ENCODE results near the gene ALG1. TPM values are rescaled to one million over a fixed set of nuclear protein-coding genes. Genes with fewer than 3 reads are reported as not detected.

ALG1 gene, protein sequence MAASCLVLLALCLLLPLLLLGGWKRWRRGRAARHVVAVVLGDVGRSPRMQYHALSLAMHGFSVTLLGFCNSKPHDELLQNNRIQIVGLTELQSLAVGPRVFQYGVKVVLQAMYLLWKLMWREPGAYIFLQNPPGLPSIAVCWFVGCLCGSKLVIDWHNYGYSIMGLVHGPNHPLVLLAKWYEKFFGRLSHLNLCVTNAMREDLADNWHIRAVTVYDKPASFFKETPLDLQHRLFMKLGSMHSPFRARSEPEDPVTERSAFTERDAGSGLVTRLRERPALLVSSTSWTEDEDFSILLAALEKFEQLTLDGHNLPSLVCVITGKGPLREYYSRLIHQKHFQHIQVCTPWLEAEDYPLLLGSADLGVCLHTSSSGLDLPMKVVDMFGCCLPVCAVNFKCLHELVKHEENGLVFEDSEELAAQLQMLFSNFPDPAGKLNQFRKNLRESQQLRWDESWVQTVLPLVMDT
- 48.6 and 53.1 TPM in 2 replicates for total RNA-seq (2014; rRNA removed; shearing (Covaris generic))

DNA sequence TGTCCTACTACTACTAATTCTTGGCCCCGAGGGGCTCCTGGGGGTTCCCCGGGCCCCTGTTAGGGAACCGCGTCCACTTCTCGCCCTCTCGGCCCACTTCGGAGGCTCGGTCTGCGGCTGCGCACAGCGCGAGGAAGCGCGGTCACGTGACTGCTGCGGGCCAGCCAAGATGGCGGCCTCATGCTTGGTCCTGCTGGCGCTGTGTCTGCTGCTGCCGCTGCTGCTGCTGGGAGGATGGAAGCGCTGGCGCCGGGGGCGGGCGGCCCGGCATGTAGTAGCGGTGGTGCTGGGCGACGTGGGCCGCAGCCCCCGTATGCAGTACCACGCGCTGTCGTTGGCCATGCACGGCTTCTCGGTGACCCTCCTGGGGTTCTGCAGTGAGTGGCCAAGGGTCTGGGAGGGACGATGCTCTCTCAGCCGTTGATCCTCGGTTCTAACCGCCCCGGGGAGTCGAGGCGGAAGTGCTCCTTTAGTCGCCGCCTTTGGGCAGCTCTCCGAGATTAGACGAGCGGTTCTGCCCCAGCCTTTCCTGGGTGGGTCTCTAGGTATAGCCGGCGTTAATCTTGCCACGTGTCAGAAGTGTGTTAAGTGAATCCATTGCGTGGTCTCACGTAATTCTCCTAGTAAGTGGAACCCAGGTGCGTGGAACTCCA is at the start of gene ALG1:
ALG1 (plus strand) TSS at position 163 of the 653 bp plus-strand sequence; CDS start at position 170, 7 bp downstream.
- peak; percentile 87 for DNase-seq (ENCODE audit: low spot score)

DNA sequence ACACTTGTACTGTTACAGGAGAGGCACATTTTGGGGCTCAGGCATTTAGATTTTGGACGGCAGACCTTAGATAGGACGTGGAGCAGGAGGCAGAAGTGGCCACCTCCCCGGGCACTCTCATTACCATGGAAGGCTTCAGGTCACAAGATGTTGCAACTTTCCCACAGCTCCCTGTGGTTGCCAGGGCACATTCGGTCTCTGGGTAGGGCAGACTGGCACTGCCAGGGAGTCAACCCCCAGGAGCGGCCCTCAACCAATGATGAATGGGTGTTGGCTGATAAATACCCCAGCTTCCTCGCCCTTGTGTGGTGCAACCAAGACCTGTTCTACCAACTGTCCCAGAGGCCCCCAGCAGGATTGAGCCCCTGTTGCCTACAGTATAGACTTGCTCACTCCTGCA is 49.1 kb upstream of the ALG1 start:
- DNase-seq (ENCODE audit: low spot score) = no peak

DNA sequence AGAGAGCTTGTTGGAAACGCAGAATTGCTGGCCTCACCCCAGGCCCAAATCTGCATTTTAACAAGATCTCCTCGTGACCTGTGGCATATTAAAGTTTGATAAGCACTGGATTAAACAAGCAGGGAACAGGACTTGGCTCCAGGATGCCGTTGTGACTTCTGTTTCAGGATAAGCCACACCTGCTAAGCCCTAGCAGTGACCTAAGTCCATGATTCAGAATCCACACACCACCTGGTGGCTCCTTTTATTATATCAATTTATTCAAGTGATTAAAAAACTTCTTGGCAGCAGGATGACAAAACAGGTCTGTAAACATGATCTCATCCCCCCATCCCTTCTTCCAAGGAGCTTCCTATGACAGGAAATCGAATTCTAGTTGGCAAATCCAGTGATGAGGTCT is 47.0 kb upstream of the ALG1 start:
- DNase-seq (ENCODE audit: low spot score) = peak; percentile 75

DNA sequence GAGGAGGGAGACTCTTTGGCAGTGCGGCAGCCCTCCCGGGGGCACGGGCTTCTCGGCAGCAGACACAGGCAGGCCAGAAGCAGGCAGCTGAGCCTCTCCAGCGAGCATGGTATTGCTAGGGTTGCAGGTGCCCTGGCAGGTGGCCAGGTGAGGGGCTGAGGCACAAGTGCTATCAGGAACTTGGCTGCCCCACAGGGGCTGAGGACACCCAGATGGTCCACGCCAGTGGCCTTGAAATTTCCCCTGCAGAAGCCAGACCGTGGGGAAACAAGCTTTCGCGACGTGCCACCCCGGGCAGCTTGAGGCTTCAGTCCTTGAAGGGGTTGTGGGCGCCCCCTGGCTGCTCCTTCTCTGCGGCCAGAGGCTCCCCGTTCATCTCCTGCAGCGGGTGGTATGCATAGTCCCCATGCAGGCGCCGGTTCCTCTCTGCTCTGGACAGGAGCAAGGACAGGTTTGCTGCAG is 46.4 kb upstream of the ALG1 start:
- DNase-seq (ENCODE audit: low spot score) = peak; percentile 32

DNA sequence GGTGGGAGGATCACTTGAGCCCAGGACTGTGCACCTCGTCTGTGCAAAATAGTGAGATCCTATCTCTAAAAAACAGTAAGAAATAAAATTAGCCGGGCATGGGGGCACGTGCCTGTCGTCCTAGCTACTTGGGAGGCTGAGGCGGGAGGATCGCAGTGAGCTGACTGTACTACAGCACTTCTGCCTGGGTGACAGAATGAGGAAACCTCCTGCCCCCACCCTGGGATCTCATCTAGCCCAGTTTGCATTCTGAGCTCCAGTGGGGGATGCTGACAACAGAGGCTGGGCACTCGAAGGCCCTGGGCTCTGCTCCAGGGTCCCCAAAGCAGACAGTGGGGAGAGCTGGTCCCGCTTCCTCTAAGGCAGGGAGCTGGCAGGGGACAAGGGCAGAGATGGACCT is 45.0 kb upstream of the ALG1 start:
- no peak for DNase-seq (ENCODE audit: low spot score)

DNA sequence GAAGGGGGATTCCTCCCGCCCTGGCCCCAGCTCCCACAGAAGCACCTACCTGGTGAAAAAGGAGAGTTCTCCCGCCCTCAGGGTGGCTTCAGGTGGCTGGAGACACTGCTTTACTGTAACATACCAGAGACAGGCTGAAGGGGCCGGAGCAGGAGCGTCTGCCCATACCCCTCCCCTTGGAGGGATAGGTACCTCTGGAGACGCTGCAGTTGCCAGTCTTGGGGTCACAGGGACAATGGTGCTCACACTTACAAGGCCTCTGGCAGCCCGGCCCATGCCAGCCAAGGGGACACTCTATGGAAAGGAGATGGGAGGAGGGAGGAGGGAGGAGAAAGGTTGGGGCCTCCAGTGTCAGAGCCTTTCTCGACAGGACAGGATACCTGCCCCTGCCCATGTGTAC is 44.6 kb upstream of the ALG1 start:
- DNase-seq (ENCODE audit: low spot score) = no peak

DNA sequence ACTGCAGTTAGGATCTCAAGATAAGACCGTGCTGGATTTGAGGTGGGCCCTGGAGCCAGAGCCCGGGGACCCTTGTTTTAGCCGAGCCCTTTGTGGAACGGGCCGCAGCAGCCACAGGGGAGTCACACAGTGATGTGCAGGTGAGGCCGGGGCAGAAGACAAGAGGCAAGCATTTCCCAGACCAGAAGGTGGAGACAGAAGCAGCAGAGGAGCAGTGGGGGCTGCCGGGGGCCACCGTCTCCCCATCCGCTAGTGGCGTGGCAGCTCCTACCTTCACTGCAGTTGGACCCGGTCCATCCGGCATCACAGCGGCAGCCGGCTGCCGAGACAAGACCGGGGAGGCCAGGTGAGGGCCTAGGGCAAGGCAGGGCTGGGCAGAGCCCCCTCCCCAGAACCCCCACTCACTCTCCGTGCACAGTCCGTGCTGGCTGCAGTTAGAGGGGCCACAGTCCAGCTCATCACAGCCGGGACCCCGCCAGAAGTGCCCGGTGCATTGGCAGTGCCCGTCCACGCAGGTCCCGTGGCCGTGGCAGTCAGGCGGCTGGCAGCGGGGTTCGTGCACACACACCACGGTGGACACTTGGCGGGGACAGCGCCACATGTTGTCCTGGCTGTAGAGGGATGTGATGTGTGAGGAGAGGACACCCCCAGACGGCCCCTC is 43.9 kb upstream of the ALG1 start:
- no peak for DNase-seq (ENCODE audit: low spot score)

DNA sequence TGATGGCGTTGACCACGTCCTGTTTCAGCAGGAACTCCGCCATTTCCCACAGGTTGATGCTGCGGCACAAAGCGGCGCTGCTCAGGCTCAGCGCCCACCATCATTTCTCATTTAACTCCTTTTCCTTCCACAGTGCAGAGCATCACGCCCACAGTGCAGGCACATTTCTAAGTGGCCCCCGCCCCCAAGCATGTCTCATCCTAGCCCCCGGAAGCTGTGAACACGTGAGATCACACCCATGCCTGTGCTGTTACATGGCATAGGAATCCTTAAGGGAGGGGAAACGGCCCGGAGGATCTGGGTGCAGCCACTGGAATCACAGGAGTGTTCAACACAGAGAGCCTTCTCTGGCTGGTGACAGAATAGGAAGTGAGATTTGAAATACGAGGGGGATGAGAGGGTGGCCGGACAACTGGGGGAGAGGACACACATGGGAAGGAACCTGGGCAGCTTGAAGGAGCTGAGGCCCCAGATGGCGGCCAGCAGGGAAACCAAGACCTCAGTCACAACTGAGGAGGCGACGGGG is 42.6 kb upstream of the ALG1 start:
- DNase-seq (ENCODE audit: low spot score) = no peak

DNA sequence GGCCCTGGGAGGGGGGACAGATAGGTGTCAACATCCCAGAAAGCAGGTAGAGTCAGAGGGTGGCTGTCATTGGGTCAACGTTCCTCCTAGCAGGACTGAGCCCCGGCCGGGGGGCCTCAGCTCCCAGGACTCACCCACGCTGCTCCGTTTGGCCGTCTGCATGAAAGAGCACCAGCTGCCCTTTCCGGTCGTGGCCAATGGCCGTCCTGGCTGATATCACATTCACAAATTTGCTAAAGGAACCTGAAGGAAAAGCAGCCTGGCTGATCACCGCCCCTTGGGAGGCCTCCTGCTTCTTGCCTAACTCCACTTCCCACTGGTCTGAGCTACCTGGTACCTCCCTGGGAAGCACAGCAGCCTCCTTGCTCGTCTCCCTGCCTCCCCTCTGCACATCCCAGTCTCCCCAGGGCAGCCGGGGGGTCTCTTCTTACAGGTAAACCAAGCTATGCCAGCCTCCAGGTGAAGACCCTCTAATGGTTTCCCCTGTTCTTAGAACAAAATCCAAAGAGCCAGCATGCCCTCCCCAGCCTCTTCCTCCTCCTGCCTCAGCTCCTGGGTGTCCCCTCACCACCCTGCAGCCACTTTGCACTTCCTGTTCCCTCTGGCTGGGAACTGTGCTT is 41.3 kb upstream of the ALG1 start:
- no peak for DNase-seq (ENCODE audit: low spot score)

DNA sequence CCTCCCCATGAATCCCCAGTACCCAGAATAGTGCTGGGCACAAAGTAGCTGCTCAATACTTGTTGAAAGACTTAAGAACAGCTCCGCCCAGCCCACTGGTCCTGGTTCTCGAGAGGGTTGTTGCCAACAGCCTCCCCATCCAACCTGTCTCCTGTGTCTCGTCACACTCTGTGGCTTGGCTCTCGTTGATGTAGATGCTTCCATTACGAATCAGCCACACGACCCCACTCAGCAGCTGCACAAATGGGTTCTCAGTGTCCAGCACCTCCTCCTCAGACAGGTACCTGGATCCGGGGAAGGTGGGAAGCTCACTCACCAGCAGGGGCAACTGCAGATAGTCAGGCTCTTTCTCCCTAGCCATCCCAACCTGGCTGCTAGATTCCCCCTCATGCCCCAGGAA is 40.0 kb upstream of the ALG1 start:
- no peak for DNase-seq (ENCODE audit: low spot score)

DNA sequence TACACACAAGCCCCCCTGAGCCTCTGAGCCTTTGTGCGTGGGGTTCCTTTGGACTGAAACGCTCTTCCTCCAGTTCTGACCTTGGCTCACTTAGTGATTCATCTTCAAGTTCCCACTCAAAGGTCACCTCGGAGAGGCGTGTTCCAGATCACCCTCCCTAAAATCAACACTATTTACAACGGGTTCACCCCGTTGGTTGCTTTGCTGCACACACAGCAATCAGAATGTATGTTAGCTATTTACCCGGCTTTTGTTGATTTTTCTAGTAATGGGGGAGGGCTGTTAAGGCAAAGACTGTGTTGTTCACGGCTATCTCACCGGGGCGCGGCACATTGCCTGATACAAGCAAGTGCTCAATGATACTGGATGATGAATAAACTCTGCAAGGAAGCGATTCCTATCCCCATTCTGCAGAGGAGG is 38.9 kb upstream of the ALG1 start:
- no peak for DNase-seq (ENCODE audit: low spot score)

DNA sequence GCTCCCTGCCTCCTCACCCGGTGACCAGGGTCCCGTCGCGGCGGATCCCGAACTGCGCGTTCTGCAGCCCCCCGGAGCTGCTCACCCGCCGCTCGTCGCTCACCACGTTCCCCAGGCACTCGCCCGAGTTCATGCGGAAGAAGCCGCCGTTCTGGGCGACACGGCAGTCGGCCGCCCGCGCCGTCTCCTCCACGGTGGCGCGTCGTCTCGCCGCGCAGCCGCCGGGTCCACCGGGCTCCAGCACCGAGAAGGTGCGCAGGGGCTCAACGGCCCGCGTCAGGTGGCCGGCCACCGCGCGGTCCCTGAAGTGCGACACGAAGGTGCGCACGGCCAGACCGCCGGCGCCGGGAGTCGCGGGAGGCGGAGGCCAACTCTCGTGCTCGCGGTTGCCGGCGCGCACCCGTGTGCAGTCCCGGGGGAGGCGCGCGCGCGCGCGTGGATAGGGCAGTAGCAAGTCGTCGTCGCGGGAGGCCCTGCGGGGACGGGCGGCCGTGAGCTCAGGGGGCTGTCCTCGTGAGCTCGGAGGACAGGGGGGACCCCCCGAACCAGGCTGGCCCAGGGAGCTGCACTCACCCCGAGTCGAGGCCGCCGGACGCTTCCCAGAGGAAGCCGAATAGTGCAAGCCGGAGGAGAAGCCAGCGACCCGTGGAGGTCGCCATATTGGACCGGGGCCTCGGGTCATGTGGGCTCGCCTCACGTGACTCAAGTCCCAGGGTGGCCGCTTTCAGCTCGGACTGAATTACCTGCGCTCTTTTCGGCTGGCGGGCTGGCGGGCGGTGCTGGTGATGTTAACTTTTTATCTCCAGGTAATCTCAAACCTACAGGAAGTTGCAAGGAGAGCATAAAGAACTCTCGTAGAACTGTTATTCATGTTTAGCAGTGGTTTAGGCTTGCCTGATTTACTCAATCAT is 38.1 kb upstream of the ALG1 start, which contains the start of gene NAGPA:
NAGPA (minus strand) TSS at position 680 of the 911 bp plus-strand sequence; CDS start at position 659, 21 bp downstream.
- DNase-seq (ENCODE audit: low spot score) = peak; percentile 80

DNA sequence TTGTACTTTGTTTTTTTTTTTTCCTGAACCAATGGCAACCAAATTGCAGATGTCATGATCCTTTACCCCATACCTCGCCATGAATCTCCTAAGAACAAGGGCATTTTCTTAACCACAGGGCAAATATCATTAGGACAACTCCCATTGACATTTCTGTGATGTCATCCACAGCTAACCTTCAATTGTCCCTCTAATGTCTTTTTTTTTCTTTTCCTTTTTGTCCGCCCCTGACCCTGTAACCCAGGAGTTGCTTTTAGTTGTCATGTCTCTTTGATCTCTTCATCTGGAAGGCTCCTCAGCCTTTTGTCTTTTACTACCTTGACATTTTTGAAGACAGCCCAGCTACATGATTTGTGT is 37.5 kb upstream of the ALG1 start:
- DNase-seq (ENCODE audit: low spot score) = no peak

DNA sequence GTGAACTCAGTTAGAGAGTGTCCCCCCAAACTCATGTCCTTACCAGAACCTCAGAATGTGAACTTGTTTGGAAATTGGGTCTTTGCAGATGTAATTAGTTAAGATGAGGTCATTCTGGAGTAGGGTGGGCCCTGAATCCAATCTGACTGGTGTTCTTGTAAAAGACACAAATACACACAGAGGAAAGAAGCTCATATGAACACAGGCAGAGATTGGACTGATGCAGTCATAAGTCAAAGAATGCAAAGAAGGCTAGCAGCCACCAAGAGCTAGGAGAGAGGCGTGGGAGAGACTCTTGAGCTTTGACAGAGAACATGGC is 35.8 kb upstream of the ALG1 start:
- no peak for DNase-seq (ENCODE audit: low spot score)

DNA sequence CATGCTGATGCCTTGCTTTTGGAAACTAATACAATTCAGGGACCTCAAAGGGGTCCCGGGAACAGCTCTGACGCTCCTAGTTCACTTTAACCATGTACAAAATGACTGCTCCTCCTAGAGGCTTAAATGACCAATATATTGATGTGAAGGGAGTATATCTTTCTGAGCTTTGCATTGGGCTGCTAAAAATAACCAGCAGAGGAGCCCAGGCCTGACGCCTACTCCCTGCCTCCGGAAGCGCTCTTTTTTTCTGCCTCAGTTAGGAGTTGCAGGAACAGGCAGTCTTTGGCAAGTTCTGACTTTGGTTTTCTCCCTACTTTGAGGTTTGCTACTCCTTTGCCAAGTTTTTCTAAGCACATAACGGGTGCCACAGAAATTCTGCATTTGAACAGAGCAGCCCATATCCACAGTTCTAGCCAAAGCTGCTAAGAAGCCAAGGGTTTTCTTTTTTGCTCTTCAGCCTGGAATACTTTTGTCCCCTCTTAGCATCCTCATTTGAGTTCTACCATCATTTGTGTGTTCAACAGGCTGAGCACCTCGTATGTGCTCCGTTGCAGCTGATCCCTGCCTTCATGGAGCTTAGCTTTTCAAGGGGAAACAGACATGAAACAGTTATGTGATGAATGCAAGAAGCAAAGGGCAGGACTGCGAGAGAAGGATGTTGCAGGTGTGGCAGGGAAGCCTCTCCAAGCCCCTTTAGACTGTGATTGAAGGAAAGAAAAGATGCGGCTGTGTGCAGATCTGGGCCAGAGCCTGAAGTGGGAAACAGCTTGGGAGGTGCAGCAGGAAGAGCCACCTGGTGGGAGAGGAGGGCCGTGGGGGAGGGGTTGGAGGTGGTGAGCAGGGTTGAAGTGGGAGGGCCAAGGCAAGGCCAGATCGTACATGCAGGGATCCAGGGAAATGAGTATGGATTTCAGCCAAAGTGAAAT is 35.2 kb upstream of the ALG1 start:
- no peak for DNase-seq (ENCODE audit: low spot score)

DNA sequence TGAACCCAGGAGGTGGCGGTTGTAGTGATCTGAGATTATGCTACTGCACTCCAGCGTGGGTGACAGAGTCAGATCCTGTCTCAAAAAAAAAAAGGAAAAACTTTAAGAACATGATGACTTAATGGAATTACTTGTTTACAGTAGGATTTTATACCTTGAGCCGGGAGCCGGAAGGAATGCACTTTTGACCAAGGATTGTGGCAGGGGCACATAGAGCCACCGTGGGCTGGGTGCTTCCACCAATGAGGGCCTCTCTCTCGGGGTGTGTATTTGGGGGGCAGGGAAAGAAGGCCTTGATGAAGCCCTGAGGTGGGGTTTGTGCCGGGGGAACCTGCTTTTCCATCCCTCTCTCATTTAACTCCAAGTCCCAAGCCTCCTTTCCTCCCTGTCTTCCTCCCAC is 31.2 kb upstream of the ALG1 start:
- no peak for DNase-seq (ENCODE audit: low spot score)

DNA sequence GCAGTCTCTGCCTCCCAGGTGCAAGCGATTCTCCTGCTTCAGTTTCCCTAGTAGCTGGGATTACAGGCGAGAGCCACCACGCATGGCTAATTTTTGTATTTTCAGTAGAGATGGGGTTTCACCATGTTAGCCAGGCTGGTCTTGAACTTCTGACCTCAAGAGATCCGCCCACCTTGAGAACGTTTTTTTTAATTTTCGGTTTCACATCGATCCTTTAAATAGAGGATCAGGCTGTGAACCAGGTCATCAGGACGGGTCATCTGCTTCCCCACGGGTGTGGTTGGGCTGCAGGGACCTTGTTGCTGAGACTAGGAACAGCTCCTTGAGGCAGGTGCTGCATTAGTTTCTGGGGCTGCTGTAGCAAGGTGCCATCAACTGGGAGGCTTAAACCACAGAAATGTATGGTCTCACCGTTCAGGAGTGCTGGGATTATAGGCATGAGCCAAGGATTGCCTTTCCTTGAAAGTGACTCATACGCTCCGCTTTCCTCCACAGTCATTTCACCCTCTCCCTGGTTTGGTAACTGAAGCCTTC is 30.0 kb upstream of the ALG1 start:
- DNase-seq (ENCODE audit: low spot score) = no peak

DNA sequence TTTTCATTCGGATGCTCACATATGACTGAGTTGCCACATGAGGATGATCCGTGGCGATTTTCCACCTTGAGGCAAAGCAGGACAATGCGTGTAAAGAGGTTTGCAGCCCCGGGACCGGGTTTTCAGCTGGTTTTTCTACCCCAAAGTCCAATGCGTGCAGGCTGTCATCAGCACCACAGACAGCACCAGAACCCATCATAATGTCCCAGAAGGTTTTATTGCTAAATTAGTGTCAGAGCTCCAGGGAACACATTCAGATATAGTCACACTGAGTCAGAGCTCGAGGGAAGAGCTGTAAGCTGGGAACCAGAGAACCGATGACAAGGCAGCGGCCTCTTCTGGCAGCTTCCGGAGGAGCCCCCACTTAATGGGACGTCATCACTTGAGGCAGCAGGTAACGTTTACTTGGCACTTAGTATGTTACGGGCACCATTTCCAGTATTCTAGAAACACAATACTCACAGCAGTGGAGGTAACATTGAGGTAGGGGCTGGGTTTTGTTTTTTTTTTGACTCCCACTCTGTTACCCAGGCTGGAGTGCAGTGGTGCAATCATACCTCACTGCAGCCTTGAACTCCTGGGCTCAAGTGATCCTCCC is 29.0 kb upstream of the ALG1 start:
- no peak for DNase-seq (ENCODE audit: low spot score)

DNA sequence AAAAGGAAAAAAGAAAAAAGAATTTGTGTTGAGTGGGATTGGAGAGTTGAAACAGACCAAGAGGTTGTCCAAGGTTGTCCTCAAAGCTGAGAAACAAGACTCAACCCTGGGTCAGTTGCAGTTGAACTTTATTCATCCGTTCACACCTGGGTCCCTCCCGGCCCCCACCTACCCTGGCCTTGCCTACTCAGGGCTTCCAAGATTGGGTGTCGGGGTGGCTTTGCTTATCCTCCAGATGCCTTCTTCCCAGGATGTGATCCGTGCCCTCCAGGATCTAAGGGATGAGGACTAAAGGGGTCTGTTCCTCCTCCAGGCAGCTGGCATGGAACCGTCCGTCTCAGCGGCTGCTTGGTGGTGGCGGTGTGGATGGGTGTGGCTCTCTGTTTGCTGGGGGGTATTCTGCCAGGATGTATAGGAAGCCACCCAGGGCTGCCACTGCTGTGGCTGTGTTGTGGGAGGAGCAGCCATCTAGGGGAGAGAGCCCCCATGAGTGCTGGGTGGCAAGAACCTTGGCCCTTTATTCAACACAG is 27.6 kb upstream of the ALG1 start:
- DNase-seq (ENCODE audit: low spot score) = no peak
